ENCODE results near the gene UMPS.

Gene UMPS

DNA sequence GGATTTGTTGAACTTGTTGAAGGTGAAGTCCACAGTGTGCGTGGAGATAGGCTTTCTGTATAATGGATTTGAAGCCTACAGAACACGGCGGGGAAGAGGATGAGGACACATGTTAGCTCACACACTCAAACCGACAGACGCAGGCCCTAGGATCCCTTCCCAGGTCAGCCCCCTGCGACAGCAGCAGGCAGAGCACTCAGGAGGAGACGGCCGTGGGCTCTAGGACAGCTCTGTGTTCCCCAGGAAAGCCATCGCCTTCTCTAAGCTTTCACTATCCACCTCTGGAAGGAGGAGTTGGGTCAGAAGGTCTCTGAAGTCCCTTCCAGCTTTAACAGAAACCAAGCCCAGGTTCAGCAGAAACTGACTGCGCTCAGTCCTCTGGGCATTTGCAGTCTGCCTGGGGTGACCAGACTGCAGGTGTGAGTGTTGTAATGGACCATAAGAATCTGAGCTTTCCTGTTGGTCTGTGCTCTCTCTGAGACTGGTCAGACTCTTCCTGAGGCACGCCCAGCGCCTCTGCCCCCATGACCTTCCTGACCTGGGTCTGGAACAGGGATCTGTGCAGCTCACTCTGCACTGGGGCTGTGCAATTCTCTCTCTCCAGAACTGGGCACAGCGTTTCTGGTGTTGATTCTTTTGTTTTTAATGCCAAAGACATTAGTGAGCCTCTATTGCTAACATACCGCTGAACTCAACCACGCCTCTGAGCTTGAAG is 33.5 kb downstream of the UMPS start:
- H3K36me3 ChIP-seq (ENCODE audit: insufficient read depth, low read length): no peaks in the 10 kb centered on the region
- no peak for TF ChIP-seq EZH2phosphoT487 (IDR thresholded peaks at IDR 0.05; ENCODE audit: borderline replicate concordance)
- TF ChIP-seq, protein P1, sequence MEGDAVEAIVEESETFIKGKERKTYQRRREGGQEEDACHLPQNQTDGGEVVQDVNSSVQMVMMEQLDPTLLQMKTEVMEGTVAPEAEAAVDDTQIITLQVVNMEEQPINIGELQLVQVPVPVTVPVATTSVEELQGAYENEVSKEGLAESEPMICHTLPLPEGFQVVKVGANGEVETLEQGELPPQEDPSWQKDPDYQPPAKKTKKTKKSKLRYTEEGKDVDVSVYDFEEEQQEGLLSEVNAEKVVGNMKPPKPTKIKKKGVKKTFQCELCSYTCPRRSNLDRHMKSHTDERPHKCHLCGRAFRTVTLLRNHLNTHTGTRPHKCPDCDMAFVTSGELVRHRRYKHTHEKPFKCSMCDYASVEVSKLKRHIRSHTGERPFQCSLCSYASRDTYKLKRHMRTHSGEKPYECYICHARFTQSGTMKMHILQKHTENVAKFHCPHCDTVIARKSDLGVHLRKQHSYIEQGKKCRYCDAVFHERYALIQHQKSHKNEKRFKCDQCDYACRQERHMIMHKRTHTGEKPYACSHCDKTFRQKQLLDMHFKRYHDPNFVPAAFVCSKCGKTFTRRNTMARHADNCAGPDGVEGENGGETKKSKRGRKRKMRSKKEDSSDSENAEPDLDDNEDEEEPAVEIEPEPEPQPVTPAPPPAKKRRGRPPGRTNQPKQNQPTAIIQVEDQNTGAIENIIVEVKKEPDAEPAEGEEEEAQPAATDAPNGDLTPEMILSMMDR (conservative IDR thresholded peaks at IDR 0.05; ENCODE audit: low read length): no peak
- no peaks in the 10 kb centered on the region for H3K79me2 ChIP-seq (ENCODE audit: insufficient read depth, low read length)
- H3K9me3 ChIP-seq (ENCODE audit: insufficient read depth, low read depth, low read length): no peaks in the 10 kb centered on the region
- H3K4me2 ChIP-seq (ENCODE audit: low read depth, low read length, poor library complexity, severe bottlenecking): no peak overlapping the region
- H3K4me3 ChIP-seq (ENCODE audit: low read length, poor library complexity, severe bottlenecking): no peak overlapping the region
- no peaks in the 10 kb centered on the region for H3K4me1 ChIP-seq (ENCODE audit: insufficient read depth, low read length, poor library complexity, severe bottlenecking)
- no peak overlapping the region for H2AFZ ChIP-seq (ENCODE audit: low read length)
- no peaks in the 10 kb centered on the region for H3K9me2 ChIP-seq (replicated peaks; ENCODE audit: low read depth, low read length)
- H4K20me1 ChIP-seq (ENCODE audit: insufficient read depth, low read length, poor library complexity, severe bottlenecking): no peaks in the 10 kb centered on the region
- no peak overlapping the region for H3K9ac ChIP-seq (ENCODE audit: low read depth, low read length, poor library complexity, severe bottlenecking)
- H3K27me3 ChIP-seq (ENCODE audit: insufficient read depth, low read length, poor library complexity, severe bottlenecking): no peaks in the 10 kb centered on the region
- H3F3A ChIP-seq (ENCODE audit: low read depth): no peaks in the 10 kb centered on the region

DNA sequence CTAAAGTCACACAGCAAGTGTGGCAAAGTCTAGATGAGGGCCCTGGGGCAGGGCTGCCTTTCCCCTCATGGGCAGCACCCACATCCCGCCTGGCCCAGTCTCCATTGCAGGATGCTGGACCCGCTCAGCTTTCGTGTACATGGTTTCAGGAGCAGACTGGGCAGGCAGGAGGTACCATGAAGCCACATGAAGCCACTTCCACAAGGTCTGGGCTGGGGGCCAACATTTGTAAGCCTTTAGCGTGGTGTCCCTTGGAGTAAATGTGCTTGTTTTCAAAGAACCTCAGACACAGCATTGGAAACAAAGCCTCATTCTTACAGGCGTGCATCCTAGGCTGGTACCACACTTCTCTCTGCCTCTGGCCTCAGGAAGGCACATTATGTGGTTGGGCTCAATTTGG is 34.5 kb downstream of the UMPS start:
- Histone ChIP-seq H3K79me2 (ENCODE audit: insufficient read depth, low read length) (no peaks in the 10 kb centered on the region), H3K4me3 (ENCODE audit: low read length, poor library complexity, severe bottlenecking) (no peak overlapping the region), H3K4me1 (ENCODE audit: insufficient read depth, low read length, poor library complexity, severe bottlenecking) (no peaks in the 10 kb centered on the region), H3K9me3 (ENCODE audit: insufficient read depth, low read depth, low read length) (no peaks in the 10 kb centered on the region), H3K9me2 (replicated peaks; ENCODE audit: low read depth, low read length) (no peaks in the 10 kb centered on the region), H3K36me3 (ENCODE audit: insufficient read depth, low read length) (no peaks in the 10 kb centered on the region), H4K20me1 (ENCODE audit: insufficient read depth, low read length, poor library complexity, severe bottlenecking) (no peaks in the 10 kb centered on the region), H3K9ac (ENCODE audit: low read depth, low read length, poor library complexity, severe bottlenecking) (no peak overlapping the region), H3F3A (ENCODE audit: low read depth) (no peaks in the 10 kb centered on the region), H3K4me2 (ENCODE audit: low read depth, low read length, poor library complexity, severe bottlenecking) (no peak overlapping the region), H2AFZ (ENCODE audit: low read length) (no peak overlapping the region), H3K27me3 (ENCODE audit: insufficient read depth, low read length, poor library complexity, severe bottlenecking) (no peaks in the 10 kb centered on the region)
- TF ChIP-seq, protein P1 (conservative IDR thresholded peaks at IDR 0.05; ENCODE audit: low read length): no peak
- no peak for TF ChIP-seq EZH2phosphoT487 (IDR thresholded peaks at IDR 0.05; ENCODE audit: borderline replicate concordance)

DNA sequence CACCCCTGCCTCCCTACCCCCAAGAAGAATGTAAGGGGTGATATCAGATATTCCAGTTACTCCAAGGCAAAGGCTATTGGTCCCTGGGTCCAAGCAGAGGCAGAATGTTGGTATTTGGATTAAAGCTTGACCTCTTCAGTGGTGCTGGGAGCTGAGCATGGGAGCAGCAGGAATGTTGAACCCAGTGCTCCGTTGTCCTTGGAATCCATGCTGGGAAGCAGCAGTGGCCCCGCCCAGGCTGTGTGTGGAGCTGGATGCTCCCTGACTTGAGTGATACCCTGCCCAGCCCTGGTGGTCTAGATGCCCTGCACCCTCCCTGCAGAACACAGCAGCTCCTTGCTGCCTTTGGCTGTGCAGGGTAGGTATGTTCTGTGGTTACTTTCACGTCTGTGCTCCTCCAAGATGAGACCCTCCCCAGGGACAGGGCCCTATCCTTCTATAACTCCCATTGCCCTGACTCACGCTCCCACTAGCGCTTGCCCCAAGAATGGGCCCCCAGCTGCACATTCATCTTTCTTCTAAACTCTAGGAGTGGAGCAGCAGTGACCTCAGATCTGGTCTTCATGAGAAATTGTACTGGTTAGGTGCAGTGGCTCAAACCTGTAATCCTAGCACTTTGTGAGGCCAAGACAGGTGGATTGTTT is 35.1 kb downstream of the UMPS start:
- H3K9me3 ChIP-seq (ENCODE audit: insufficient read depth, low read depth, low read length): no peaks in the 10 kb centered on the region
- no peaks in the 10 kb centered on the region for H3K4me1 ChIP-seq (ENCODE audit: insufficient read depth, low read length, poor library complexity, severe bottlenecking)
- H2AFZ ChIP-seq (ENCODE audit: low read length): no peak overlapping the region
- no peak overlapping the region for H3K4me3 ChIP-seq (ENCODE audit: low read length, poor library complexity, severe bottlenecking)
- H4K20me1 ChIP-seq (ENCODE audit: insufficient read depth, low read length, poor library complexity, severe bottlenecking): no peaks in the 10 kb centered on the region
- no peaks in the 10 kb centered on the region for H3K36me3 ChIP-seq (ENCODE audit: insufficient read depth, low read length)
- no peaks in the 10 kb centered on the region for H3K27me3 ChIP-seq (ENCODE audit: insufficient read depth, low read length, poor library complexity, severe bottlenecking)
- H3K4me2 ChIP-seq (ENCODE audit: low read depth, low read length, poor library complexity, severe bottlenecking): no peak overlapping the region
- H3K9ac ChIP-seq (ENCODE audit: low read depth, low read length, poor library complexity, severe bottlenecking): no peak overlapping the region
- no peak for TF ChIP-seq EZH2phosphoT487 (IDR thresholded peaks at IDR 0.05; ENCODE audit: borderline replicate concordance)
- TF ChIP-seq, protein P1 (conservative IDR thresholded peaks at IDR 0.05; ENCODE audit: low read length): no peak
- H3F3A ChIP-seq (ENCODE audit: low read depth): no peaks in the 10 kb centered on the region
- no peaks in the 10 kb centered on the region for H3K79me2 ChIP-seq (ENCODE audit: insufficient read depth, low read length)
- H3K9me2 ChIP-seq (replicated peaks; ENCODE audit: low read depth, low read length): no peaks in the 10 kb centered on the region

All from Loucy (cell line).